Measurements from ENCODE around the gene DCUN1D3.
"Not testable (repeated sequence)": the region's sequence is repeated elsewhere in the genome, so short reads cannot be mapped to it uniquely, and the experiment has no call there.

The DCUN1D3 gene

GRCh38 chr16:20865420-20866131 is 34.6 kb downstream of the DCUN1D3 start:
- no peak for DNase-seq (ENCODE audit: low read depth in 2 of 2, low spot score in 1 of 2)

GRCh38 chr16:20864376-20864775 is 35.8 kb downstream of the DCUN1D3 start:
- DNase-seq (ENCODE audit: low read depth in 2 of 2, low spot score in 1 of 2) = not testable (repeated sequence)

GRCh38 chr16:20862162-20862960 is 37.8 kb downstream of the DCUN1D3 start:
- DNase-seq (ENCODE audit: low read depth in 2 of 2, low spot score in 1 of 2) = no peak

- not testable (repeated sequence) for DNase-seq (ENCODE audit: low read depth in 2 of 2, low spot score in 1 of 2)
Measured at GRCh38 chr16:20860995-20861394, 39.2 kb downstream of the DCUN1D3 start.

GRCh38 chr16:20860361-20860760 is 39.8 kb downstream of the DCUN1D3 start:
- no peak for DNase-seq (ENCODE audit: low read depth in 2 of 2, low spot score in 1 of 2)

- DNase-seq (ENCODE audit: low read depth in 2 of 2, low spot score in 1 of 2) = no peak
Measured at GRCh38 chr16:20859699-20860098, 40.5 kb downstream of the DCUN1D3 start.

- no peak for DNase-seq (ENCODE audit: low read depth in 2 of 2, low spot score in 1 of 2)
Measured at GRCh38 chr16:20859229-20859628, 40.9 kb downstream of the DCUN1D3 start.

- DNase-seq (ENCODE audit: low read depth in 2 of 2, low spot score in 1 of 2) = no peak
Measured at GRCh38 chr16:20857281-20857680, 42.9 kb downstream of the DCUN1D3 start.

GRCh38 chr16:20854963-20855362 is 45.2 kb downstream of the DCUN1D3 start:
- no peak for DNase-seq (ENCODE audit: low read depth in 2 of 2, low spot score in 1 of 2)

GRCh38 chr16:20853981-20854620 is 46.1 kb downstream of the DCUN1D3 start:
- no peak for DNase-seq (ENCODE audit: low read depth in 2 of 2, low spot score in 1 of 2)

GRCh38 chr16:20853143-20853542 is 47.0 kb downstream of the DCUN1D3 start:
- no peak for DNase-seq (ENCODE audit: low read depth in 2 of 2, low spot score in 1 of 2)

- no peak for DNase-seq (ENCODE audit: low read depth in 2 of 2, low spot score in 1 of 2)
Measured at GRCh38 chr16:20851601-20852000, 48.6 kb downstream of the DCUN1D3 start.

- DNase-seq (ENCODE audit: low read depth in 2 of 2, low spot score in 1 of 2) = no peak
Measured at GRCh38 chr16:20850981-20851380, 49.2 kb downstream of the DCUN1D3 start.

GRCh38 chr16:20849589-20850390 is 50.4 kb downstream of the DCUN1D3 start:
- peak; percentile 2 to 51 for DNase-seq (ENCODE audit: low read depth in 2 of 2, low spot score in 1 of 2)

- no peak for DNase-seq (ENCODE audit: low read depth in 2 of 2, low spot score in 1 of 2)
Measured at GRCh38 chr16:20847550-20847949, 52.6 kb downstream of the DCUN1D3 start.

- DNase-seq (ENCODE audit: low read depth in 2 of 2, low spot score in 1 of 2) = no peak
Measured at GRCh38 chr16:20846551-20846950, 53.6 kb downstream of the DCUN1D3 start.

GRCh38 chr16:20846030-20846429 is 54.1 kb downstream of the DCUN1D3 start:
- no peak for DNase-seq (ENCODE audit: low read depth in 2 of 2, low spot score in 1 of 2)

GRCh38 chr16:20844588-20844987 is 55.6 kb downstream of the DCUN1D3 start:
- no peak for DNase-seq (ENCODE audit: low read depth in 2 of 2, low spot score in 1 of 2)

- DNase-seq (ENCODE audit: low read depth in 2 of 2, low spot score in 1 of 2) = no peak
Measured at GRCh38 chr16:20844054-20844453, 56.1 kb downstream of the DCUN1D3 start.

GRCh38 chr16:20839504-20839903 is 60.7 kb downstream of the DCUN1D3 start:
- DNase-seq (ENCODE audit: low read depth in 2 of 2, low spot score in 1 of 2) = no peak

GRCh38 chr16:20838240-20838639 is 61.9 kb downstream of the DCUN1D3 start:
- no peak for DNase-seq (ENCODE audit: low read depth in 2 of 2, low spot score in 1 of 2)

Data from stimulated activated CD8-positive, alpha-beta memory T cell treated with anti-CD3 and anti-CD28 coated beads, Interleukin-4, amount 100 ng/mL, for 4 hours (primary cell).